ENCODE measurements around the gene ANKRD30B.
"Not testable (repeated sequence)": the region's sequence is repeated elsewhere in the genome, so short reads cannot be mapped to it uniquely, and the experiment has no call there.

ANKRD30B gene

DNA sequence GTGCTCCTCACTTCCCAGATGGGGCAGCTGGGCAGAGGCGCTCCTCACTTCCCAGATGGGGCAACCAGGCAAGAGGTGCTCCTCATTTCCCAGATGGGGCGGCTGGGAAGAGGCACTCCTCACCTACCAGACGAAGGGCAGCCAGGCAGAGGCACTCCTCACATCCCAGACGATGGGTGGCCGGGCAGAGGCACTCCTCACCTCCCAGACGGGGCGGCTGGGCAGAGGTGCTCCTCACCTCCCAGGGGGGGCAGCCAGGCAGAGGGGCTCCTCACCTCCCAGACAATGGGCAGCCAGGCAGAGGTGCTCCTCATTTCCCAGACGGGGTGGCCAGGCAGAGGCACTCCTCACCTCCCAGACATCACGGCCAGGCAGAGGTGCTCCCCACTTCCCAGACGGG, 110.5 kb downstream of the ANKRD30B start:
- not testable (repeated sequence) for DNase-seq

DNA sequence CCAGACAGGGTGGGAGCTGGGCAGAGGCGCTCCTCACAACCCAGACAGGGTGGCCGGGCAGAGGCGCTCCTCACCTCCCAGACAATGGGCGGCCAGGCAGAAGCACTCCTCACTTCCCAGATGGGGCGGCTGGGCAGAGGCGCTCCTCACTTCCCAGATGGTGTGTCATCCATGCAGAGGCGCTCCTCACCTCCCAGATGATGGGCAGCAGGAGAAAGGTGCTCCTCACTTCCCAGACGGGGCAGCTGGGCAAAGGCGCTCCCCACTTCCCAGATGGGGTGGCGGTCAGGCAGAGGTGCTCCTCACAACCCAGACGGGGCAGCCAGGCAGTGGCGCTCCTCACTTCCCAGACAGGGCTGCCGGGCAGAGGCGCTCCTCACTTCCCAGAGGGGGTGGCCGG, 112.0 kb downstream of the ANKRD30B start:
- peak; percentile 50 for DNase-seq

- not testable (repeated sequence) for DNase-seq
Measured at GRCh38 chr18:14866426-14866825, 118.5 kb downstream of the ANKRD30B start.

DNA sequence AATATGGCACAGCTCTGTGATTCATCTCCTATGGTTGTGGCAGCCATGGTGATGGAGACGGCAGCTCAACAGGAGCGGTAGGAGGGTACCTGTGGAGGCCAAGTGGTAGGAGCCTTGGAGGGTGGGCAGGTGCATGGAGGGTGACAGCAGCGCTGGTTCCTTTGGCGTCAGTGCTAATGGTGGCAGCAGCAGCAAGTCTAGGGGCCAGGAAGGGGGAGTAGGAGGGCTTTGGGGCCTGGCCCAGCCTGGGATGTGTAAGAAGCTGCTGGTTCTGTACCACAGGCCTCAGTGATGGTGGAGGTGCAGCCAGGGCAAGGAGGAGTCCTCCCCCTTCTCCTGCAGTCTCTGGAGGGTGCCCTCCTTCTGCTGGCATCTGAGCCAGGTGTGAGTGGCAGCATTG, 120.0 kb downstream of the ANKRD30B start:
- DNase-seq: peak; percentile 58

DNA sequence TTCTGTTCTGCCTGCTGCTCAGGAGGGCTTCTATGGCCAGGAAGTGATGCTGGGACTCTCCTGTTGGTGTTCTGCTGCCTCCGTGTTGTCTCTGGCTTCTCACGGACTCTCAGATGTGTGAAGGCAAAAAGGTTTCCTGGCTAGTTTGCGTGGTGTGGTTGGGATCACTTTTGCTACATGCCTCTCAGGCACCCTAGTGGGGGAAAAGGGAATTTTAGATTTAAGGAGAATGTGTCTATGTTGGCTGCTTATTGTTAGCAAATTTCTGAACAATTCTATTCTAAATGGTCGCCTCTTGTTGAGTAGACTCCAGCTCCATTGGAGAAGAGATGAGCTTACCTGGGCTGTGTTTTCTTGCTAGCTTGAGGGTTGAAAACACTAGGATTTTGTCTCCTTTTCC, 120.9 kb downstream of the ANKRD30B start:
- DNase-seq: not testable (repeated sequence)

- not testable (repeated sequence) for DNase-seq
Measured at GRCh38 chr18:14878826-14879225, 130.9 kb downstream of the ANKRD30B start.

GRCh38 chr18:14900435-14900834, 152.5 kb downstream of the ANKRD30B start:
- DNase-seq: no peak
